Fibroblast of pulmonary artery (primary cell): ENCODE measurements around the gene LRRC4C.

Experiments used
- DNase-seq: peaks from one replicate; pipeline ENCODE4 v3.0.0-alpha.2; 2010; ENCODE audit warnings: low read depth
- H3K4me3 ChIP-seq: replicated peaks from 2 replicates; pipeline ENCODE4 v1.5.1; 2011; ENCODE audit warnings: low read depth, mild to moderate bottlenecking, control low read depth, low read length, moderate library complexity
- TF ChIP-seq, protein P1 (sequence below): IDR thresholded peaks from 2 replicates; pipeline ENCODE4 v1.5.1; 2011; ENCODE audit warnings: mild to moderate bottlenecking, control low read depth, low read length, inconsistent platforms; ENCODE audit errors: missing control alignments

The LRRC4C gene

DNA sequence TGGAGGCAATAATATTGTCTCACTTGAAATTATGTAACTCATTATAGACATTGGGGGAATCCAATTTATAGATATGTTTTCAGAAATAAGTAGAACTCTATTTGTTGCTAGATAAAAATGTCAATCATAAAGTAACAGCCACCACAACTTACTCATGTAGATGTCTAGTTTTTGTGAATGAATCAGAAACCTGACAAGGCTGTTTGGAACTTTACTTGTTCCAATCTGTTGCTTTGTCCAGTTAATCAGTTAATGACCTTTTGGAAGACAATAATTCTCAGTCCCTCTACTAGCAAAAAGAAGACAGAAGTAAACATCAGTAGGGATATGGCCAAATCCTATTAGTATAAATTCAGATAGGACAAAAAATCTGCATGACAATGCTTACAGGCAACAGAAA lies 1143.3 kb downstream of the LRRC4C start:
- TF ChIP-seq, protein P1, sequence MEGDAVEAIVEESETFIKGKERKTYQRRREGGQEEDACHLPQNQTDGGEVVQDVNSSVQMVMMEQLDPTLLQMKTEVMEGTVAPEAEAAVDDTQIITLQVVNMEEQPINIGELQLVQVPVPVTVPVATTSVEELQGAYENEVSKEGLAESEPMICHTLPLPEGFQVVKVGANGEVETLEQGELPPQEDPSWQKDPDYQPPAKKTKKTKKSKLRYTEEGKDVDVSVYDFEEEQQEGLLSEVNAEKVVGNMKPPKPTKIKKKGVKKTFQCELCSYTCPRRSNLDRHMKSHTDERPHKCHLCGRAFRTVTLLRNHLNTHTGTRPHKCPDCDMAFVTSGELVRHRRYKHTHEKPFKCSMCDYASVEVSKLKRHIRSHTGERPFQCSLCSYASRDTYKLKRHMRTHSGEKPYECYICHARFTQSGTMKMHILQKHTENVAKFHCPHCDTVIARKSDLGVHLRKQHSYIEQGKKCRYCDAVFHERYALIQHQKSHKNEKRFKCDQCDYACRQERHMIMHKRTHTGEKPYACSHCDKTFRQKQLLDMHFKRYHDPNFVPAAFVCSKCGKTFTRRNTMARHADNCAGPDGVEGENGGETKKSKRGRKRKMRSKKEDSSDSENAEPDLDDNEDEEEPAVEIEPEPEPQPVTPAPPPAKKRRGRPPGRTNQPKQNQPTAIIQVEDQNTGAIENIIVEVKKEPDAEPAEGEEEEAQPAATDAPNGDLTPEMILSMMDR, result no peak
- DNase-seq, result no peak
- no peak overlapping the region for H3K4me3 ChIP-seq

DNA sequence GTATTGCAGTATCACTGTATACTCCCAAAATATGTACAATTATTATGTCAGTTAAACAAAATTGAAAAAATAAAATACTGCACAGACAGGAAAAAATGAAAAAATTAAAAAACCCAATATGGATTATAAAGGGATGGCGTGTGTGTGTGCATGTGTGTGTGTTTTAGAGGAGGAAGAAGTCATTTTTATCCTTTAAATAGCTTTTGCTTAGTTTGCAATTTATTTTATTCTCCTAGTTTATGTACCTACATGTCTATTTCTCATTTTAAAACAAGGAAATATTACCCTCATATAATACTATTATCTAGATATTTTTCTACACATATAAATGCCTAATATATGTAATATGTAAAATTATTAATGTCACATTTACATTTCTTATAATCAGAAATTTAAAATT lies 1144.3 kb downstream of the LRRC4C start:
- H3K4me3 ChIP-seq, result no peak overlapping the region
- TF ChIP-seq, protein P1, result no peak
- no peak for DNase-seq

DNA sequence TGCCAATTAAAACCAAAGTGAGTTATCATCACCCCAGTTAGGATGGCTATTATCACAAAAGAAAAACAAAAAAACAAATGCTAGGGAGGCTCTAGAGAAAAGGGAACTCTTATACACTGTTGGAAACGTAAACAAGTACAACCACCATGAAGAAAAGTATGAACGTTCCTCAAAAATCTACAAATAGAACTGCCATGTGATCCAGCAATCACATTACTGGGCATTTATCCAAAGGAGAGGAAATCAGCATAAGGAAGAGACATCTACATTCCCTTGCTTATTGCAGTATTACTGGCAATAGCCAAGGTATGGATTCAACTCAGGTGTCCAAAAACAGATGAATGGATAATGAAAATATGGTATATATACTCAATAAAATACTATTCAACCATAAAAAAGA lies 1145.1 kb downstream of the LRRC4C start:
- no peak overlapping the region for H3K4me3 ChIP-seq
- DNase-seq, result no peak
- TF ChIP-seq, protein P1, result no peak

DNA sequence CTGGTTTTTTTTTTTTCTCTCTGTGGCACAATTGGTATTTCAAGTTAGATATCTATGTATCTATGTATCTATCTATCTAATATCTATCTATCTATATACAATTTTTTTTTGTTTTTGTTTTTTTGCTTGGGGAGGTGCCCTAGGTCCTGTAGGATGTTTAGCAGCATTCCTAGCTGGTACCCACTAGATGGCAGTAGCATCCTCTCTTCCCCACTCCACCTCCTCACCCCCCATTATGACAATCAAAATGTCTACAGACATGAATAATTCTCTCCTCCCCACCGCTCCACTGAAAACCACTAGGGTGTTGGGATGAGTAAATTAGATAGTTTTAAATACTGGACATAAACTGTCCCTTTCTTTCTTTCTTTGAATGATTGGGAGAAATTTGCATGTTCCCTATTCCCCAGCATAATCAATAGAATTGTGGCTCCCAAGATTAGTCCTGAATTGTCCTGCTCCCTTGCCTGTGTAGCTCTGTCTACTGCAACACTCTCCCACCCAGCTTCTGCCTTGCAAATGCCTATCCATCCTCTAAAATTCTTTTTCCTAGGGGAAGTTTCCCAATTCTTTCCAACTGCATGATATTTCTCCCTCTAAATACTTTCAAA lies 1152.4 kb downstream of the LRRC4C start:
- TF ChIP-seq, protein P1, result peak; percentile 81
- DNase-seq, result peak; percentile 75
- H3K4me3 ChIP-seq, result no peak overlapping the region

DNA sequence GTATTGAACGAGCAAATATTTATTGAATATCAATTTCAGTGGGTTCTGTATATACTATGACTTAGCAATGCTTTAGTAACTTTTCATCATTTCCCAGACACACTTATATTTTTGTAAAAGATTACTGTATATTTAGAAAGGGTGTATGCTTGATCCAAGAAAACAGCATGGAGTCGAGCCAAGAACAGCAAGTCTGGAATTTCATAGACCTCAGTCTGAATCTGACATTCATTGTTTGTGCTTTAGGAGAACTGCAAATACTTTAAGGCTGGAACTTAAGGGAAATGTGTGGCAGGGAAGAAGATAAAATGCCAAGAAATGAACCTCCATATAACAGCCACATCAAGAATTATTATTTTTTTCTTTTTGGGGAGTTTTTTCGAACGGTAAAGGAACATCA lies 1156.8 kb downstream of the LRRC4C start:
- DNase-seq, result peak; percentile 74
- TF ChIP-seq, protein P1, result no peak
- H3K4me3 ChIP-seq, result no peak overlapping the region

DNA sequence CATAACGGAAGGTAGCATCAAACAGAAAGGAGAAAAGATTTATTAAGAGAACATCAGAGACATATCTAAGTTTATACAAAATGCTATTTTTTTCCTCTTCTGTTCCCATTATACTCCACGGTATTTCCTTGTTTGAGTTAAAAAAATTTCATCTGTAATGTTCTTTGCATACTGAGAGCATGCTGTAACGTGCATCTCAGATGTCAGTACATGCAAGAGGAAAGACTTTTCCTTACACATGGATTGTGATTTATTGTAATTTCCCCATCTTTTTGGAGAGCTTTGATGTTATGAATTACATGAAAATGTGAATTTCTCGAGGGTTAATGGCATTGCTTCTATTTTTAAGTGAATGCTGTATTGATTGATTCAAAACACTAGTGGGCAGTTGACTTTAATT lies 1164.0 kb downstream of the LRRC4C start:
- DNase-seq, result no peak
- TF ChIP-seq, protein P1, result no peak
- H3K4me3 ChIP-seq, result no peak overlapping the region

DNA sequence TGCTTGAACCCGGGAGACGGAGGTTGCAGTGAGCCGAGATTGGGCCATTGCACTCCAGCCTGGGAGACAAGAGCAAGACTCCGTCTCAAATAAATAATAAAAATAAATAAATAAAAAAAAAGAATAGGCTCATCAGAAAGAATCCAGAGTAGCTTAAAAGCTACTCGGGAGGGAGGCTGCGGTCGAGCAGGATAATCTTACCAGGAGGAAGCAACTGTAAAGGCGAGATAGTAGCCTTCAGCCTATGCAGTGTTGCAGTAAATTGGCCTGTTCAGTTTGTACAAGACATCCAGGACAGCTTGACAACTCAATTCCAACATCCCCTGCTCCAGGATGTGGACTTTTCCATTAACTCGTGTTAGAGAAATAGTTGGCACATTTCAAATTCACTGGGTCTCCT lies 1164.7 kb downstream of the LRRC4C start:
- DNase-seq, result no peak
- no peak overlapping the region for H3K4me3 ChIP-seq
- TF ChIP-seq, protein P1, result no peak
